ENCODE results near the gene PRR16.

PRR16 gene

DNA sequence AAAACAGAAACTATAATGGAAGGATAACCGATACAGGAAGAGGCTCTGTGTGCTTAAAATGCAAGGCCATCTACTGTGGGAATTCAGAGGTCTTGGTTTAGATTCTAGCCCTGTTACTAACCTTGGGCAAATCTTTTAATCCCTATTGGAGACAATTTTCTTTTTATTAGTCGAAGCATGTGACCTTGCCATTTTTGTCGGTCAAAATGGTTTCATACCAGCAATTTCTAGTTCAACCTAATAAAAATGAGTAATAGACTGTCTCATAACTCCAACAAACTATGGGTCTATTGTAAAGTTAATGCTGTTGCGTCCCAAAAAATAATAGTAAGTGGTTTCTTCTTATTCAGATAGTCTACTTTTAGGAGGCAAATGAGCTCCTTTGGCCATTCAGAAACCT is 38.4 kb downstream of the PRR16 start:
- no peaks in the 10 kb centered on the region for H3K9me3 ChIP-seq (ENCODE audit: control insufficient read depth in 2 of 2, low read length in 2 of 2)
- H3K4me1 ChIP-seq (ENCODE audit: control insufficient read depth, insufficient read depth, low read length): no peaks in the 10 kb centered on the region
- H3K36me3 ChIP-seq (ENCODE audit: control insufficient read depth in 2 of 2, insufficient read depth in 2 of 2, low read length in 2 of 2): no peaks in the 10 kb centered on the region
- no peak overlapping the region for H3K9ac ChIP-seq (ENCODE audit: low read length in 2 of 2)
- no peak overlapping the region for H3K4me3 ChIP-seq (ENCODE audit: low read length in 2 of 2)
- no peak overlapping the region for H3K27ac ChIP-seq (ENCODE audit: low read length)
- no peaks in the 10 kb centered on the region for H3K27me3 ChIP-seq (ENCODE audit: control insufficient read depth in 1 of 2, insufficient read depth in 2 of 2, low read length in 2 of 2)

DNA sequence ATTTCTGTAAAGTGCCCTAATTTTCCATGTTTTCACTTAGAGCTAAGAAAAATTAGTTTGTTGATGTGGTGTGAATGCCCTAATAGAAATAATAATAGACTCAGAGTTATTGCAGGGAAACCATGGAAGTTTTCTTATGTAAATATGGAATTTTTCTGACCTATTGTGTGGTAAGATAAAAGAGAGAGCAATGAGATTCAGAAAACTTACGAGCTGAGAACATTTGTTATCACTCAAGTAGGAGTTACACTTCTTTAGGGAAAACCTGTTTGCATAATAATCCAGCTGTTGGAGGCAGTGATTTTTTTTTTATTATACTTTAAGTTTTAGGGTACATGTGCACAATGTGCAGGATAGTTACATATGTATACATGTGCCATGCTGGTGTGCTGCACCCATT is 39.2 kb downstream of the PRR16 start:
- H3K27me3 ChIP-seq (ENCODE audit: control insufficient read depth in 1 of 2, insufficient read depth in 2 of 2, low read length in 2 of 2): no peaks in the 10 kb centered on the region
- no peak overlapping the region for H3K9ac ChIP-seq (ENCODE audit: low read length in 2 of 2)
- no peak overlapping the region for H3K4me3 ChIP-seq (ENCODE audit: low read length in 2 of 2)
- H3K27ac ChIP-seq (ENCODE audit: low read length): no peak overlapping the region
- no peaks in the 10 kb centered on the region for H3K36me3 ChIP-seq (ENCODE audit: control insufficient read depth in 2 of 2, insufficient read depth in 2 of 2, low read length in 2 of 2)
- no peaks in the 10 kb centered on the region for H3K9me3 ChIP-seq (ENCODE audit: control insufficient read depth in 2 of 2, low read length in 2 of 2)
- H3K4me1 ChIP-seq (ENCODE audit: control insufficient read depth, insufficient read depth, low read length): no peaks in the 10 kb centered on the region

DNA sequence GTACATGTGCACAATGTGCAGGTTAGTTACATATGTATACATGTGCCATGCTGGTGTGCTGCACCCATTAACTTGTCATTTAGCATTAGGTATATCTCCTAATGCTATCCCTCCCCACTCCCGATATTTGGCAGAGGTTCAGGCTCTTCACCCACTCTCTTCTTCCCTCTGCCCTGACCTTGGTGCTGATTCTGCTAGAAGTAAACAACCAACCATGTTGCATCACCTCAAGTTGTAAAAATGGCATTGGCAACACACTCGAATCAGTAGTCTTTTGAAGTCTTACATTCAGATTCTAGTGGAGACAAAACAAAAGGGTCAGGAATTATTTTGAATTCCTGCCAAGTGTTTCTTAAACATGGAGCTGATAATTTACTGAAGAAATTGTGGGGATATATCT is 40.0 kb downstream of the PRR16 start:
- no peaks in the 10 kb centered on the region for H3K9me3 ChIP-seq (ENCODE audit: control insufficient read depth in 2 of 2, low read length in 2 of 2)
- no peak overlapping the region for H3K9ac ChIP-seq (ENCODE audit: low read length in 2 of 2)
- H3K27me3 ChIP-seq (ENCODE audit: control insufficient read depth in 1 of 2, insufficient read depth in 2 of 2, low read length in 2 of 2): no peaks in the 10 kb centered on the region
- H3K4me1 ChIP-seq (ENCODE audit: control insufficient read depth, insufficient read depth, low read length): no peaks in the 10 kb centered on the region
- H3K27ac ChIP-seq (ENCODE audit: low read length): no peak overlapping the region
- H3K36me3 ChIP-seq (ENCODE audit: control insufficient read depth in 2 of 2, insufficient read depth in 2 of 2, low read length in 2 of 2): no peaks in the 10 kb centered on the region
- H3K4me3 ChIP-seq (ENCODE audit: low read length in 2 of 2): no peak overlapping the region

DNA sequence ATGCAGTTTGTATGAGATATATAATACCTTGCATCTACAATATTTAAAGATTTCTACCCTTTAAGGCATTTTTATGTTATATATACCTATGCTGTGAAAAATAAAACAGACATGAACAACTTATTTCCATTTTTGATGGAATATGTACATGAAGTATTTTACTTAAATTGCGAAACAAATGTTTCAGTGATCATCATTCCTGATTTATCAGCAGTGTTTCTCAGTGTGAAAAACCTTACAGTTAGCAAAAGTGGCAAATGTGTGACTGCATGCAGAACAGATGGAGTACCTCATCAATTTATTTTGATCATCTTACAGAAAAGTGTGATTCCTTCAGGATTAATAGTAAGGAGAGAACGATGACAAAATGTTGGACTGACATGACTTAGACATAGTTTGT is 43.1 kb downstream of the PRR16 start:
- no peaks in the 10 kb centered on the region for H3K36me3 ChIP-seq (ENCODE audit: control insufficient read depth in 2 of 2, insufficient read depth in 2 of 2, low read length in 2 of 2)
- H3K9me3 ChIP-seq (ENCODE audit: control insufficient read depth in 2 of 2, low read length in 2 of 2): no peaks in the 10 kb centered on the region
- no peaks in the 10 kb centered on the region for H3K27me3 ChIP-seq (ENCODE audit: control insufficient read depth in 1 of 2, insufficient read depth in 2 of 2, low read length in 2 of 2)
- H3K4me3 ChIP-seq (ENCODE audit: low read length in 2 of 2): no peak overlapping the region
- no peaks in the 10 kb centered on the region for H3K4me1 ChIP-seq (ENCODE audit: control insufficient read depth, insufficient read depth, low read length)
- H3K27ac ChIP-seq (ENCODE audit: low read length): no peak overlapping the region
- H3K9ac ChIP-seq (ENCODE audit: low read length in 2 of 2): no peak overlapping the region

DNA sequence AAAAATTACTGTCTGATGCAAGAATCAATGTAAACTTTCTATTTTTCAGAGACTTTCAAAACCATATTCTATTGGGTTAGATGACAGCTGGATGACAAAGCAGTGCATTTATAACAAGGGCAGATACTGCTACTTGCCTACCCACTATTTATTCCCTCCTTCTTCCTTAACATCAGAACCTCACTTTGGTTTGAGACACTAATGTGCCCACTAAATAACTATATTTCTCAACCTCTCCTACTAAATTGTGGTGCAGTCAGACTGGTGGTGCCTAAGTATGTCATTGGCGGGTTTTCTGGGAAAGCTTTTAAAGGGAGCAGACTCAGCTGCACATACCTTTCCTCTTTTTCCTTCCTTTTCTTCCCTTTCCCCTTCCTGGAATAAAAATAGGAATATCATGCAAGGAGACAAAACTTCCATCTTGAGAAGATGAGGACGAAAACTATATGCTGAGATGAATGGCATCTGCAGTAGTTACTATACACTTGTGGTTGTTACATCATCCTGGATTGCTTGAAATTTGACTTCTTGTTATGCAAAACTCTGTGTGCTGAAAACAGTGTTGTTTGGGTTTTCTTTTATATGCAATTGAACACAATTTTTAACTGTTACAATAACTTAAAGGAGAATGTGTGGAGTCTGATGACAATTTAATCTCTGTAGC is 43.8 kb downstream of the PRR16 start:
- Histone ChIP-seq H3K36me3 (ENCODE audit: control insufficient read depth in 2 of 2, insufficient read depth in 2 of 2, low read length in 2 of 2) (no peaks in the 10 kb centered on the region), H3K27ac (ENCODE audit: low read length) (no peak overlapping the region), H3K9me3 (ENCODE audit: control insufficient read depth in 2 of 2, low read length in 2 of 2) (no peaks in the 10 kb centered on the region), H3K27me3 (ENCODE audit: control insufficient read depth in 1 of 2, insufficient read depth in 2 of 2, low read length in 2 of 2) (no peaks in the 10 kb centered on the region), H3K4me1 (ENCODE audit: control insufficient read depth, insufficient read depth, low read length) (no peaks in the 10 kb centered on the region), H3K9ac (ENCODE audit: low read length in 2 of 2) (no peak overlapping the region), H3K4me3 (ENCODE audit: low read length in 2 of 2) (no peak overlapping the region)

DNA sequence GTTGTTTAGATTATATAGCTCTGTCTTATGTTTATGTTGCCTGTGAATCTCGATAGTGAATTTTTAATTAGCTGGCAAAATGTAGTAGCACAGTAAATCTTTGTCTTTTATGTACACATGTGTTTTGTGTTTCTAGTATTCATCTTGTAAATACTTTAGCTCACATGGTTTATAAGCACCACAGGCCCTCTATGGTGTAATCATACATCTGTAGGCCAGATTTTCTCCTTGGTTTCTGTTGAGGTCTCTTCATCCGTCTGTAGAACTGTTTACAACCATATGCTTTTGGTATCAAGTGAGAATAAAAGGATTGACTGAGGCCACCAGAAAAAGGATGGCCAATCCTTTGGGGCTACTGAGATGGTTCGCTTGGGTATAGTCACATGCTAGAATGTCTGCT is 45.0 kb downstream of the PRR16 start:
- Histone ChIP-seq H3K4me1 (ENCODE audit: control insufficient read depth, insufficient read depth, low read length) (no peaks in the 10 kb centered on the region), H3K9ac (ENCODE audit: low read length in 2 of 2) (no peak overlapping the region), H3K36me3 (ENCODE audit: control insufficient read depth in 2 of 2, insufficient read depth in 2 of 2, low read length in 2 of 2) (no peaks in the 10 kb centered on the region), H3K9me3 (ENCODE audit: control insufficient read depth in 2 of 2, low read length in 2 of 2) (no peaks in the 10 kb centered on the region), H3K27ac (ENCODE audit: low read length) (no peak overlapping the region), H3K4me3 (ENCODE audit: low read length in 2 of 2) (no peak overlapping the region), H3K27me3 (ENCODE audit: control insufficient read depth in 1 of 2, insufficient read depth in 2 of 2, low read length in 2 of 2) (no peaks in the 10 kb centered on the region)

DNA sequence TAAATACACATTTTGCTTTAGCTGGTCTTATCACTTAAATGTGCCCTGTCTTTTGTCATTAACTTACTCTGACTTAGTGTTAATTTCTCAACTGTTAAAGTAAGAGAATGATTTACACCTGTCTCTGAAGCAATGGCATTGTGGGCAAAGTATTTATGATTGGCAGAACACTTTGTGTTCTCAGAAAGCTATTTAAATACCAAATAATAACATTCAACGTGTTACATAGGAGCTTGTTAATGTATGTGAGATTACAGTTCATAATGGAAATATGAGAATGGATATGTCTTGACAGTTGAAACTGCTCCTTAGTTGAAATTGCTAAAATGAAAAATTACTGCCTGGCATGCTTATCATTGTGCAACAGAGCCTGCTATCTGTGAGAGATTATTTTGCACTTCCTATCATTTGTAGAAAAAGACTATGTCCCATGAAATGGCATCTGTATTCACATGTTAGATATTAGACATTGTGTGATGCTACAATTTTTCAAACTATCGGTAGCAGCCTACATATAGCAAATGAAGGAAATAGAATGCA is 46.1 kb downstream of the PRR16 start:
- Histone ChIP-seq H3K36me3 (ENCODE audit: control insufficient read depth in 2 of 2, insufficient read depth in 2 of 2, low read length in 2 of 2) (no peaks in the 10 kb centered on the region), H3K9me3 (ENCODE audit: control insufficient read depth in 2 of 2, low read length in 2 of 2) (no peaks in the 10 kb centered on the region), H3K4me1 (ENCODE audit: control insufficient read depth, insufficient read depth, low read length) (no peaks in the 10 kb centered on the region), H3K4me3 (ENCODE audit: low read length in 2 of 2) (no peak overlapping the region), H3K9ac (ENCODE audit: low read length in 2 of 2) (no peak overlapping the region), H3K27me3 (ENCODE audit: control insufficient read depth in 1 of 2, insufficient read depth in 2 of 2, low read length in 2 of 2) (no peaks in the 10 kb centered on the region), H3K27ac (ENCODE audit: low read length) (no peak overlapping the region)

DNA sequence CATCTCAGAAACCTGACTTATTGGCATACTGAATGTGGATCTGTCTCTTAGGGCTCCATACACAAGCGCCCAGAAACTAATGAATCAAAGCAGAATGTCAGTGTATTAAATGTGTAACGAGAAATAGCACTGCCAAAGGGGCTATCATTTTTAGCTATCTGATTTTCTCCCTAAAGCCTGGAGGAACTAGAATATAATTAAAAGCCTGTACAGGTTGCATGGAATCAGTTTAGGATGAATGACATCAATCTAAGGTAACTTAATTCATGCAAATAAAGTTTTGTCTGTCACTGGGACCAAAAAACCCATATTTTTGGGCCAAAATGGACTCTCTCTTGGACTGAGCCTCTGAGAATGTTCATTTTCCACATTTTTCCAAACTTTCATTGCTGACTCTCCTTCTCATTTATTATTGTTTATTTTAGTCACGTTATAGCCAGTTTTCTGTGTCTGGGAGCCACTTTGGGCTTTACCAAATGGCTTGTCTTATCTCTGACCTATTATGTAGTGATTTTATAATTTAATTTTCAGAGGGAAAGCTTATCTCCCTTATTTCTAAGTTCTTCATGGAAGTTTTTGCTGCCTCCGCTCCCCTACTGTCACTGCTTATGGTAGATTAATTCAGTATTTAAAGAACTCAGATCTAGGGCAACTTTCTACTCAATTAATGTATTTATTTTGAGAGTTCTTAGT is 47.0 kb downstream of the PRR16 start:
- H3K27me3 ChIP-seq (ENCODE audit: control insufficient read depth in 1 of 2, insufficient read depth in 2 of 2, low read length in 2 of 2): no peaks in the 10 kb centered on the region

DNA sequence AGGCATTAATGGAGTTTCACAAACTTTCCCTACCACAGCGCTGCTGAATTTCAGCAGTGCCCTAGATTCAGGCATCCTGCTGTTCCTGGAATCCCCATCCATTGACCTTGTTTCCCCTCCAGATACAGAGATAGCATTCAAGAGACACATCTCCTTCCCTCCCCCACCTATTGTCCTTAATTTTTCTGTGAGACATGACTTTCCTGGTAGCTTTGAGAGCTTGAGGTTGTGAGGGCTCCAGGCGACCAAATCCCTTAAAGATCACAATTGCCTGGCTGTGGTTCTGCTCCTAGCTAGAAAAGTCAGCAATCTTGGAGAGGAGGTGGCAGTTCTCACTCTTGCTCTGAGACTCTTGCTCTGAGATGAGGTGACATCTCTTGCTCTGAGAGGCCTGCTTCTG is 48.0 kb downstream of the PRR16 start:
- Histone ChIP-seq H3K9me3 (ENCODE audit: control insufficient read depth in 2 of 2, low read length in 2 of 2) (no peaks in the 10 kb centered on the region), H3K4me3 (ENCODE audit: low read length in 2 of 2) (no peak overlapping the region), H3K27me3 (ENCODE audit: control insufficient read depth in 1 of 2, insufficient read depth in 2 of 2, low read length in 2 of 2) (no peaks in the 10 kb centered on the region), H3K9ac (ENCODE audit: low read length in 2 of 2) (no peak overlapping the region), H3K4me1 (ENCODE audit: control insufficient read depth, insufficient read depth, low read length) (no peaks in the 10 kb centered on the region), H3K36me3 (ENCODE audit: control insufficient read depth in 2 of 2, insufficient read depth in 2 of 2, low read length in 2 of 2) (no peaks in the 10 kb centered on the region), H3K27ac (ENCODE audit: low read length) (no peak overlapping the region)

More for the DNA sequence above, 47.0 kb downstream of the PRR16 start:
- Histone ChIP-seq H3K27ac (ENCODE audit: low read length) (no peak overlapping the region), H3K9me3 (ENCODE audit: control insufficient read depth in 2 of 2, low read length in 2 of 2) (no peaks in the 10 kb centered on the region), H3K4me3 (ENCODE audit: low read length in 2 of 2) (no peak overlapping the region), H3K36me3 (ENCODE audit: control insufficient read depth in 2 of 2, insufficient read depth in 2 of 2, low read length in 2 of 2) (no peaks in the 10 kb centered on the region), H3K9ac (ENCODE audit: low read length in 2 of 2) (no peak overlapping the region), H3K4me1 (ENCODE audit: control insufficient read depth, insufficient read depth, low read length) (no peaks in the 10 kb centered on the region)

DNA sequence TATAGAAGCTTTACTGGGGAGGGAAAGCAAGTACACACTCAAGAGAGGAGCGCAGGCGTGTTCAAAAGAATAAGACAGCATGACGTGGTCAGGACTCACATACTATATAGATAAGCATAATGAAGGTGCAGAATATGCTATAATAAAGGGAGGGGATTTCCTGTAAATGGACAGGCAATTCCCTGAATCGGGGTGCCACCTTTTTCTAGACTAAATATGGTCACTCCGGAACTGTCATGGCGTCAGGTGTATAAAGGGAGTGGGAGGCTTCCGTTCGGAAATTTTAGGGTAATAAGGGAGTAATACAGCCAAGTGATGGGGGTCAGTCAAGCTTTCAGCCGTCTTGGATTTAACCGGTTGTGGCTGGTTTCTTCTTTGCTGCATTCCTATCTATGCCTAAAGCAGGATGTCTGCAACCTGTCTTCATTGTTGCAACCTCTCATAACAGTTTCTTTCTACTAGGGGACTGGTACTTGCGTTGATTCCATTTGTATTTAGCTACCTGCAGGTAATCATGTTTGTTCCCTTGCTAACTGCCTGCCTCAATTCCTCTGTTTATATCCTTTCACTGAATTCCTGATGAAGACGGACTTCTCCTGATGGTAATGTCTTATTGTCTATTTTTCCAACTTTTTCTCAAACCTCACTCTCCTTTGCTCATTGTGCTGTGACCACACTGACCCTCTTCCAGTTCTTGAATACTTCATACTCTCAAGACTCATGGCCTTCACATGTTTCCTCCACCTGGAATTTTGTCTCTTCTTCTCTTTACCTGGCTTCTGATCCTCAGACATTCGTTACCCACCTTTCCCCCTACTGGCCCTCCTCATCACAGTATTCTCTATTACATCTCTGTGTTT is 48.9 kb downstream of the PRR16 start:
- Histone ChIP-seq H3K27me3 (ENCODE audit: control insufficient read depth in 1 of 2, insufficient read depth in 2 of 2, low read length in 2 of 2) (no peaks in the 10 kb centered on the region), H3K9me3 (ENCODE audit: control insufficient read depth in 2 of 2, low read length in 2 of 2) (no peaks in the 10 kb centered on the region), H3K27ac (ENCODE audit: low read length) (no peak overlapping the region), H3K36me3 (ENCODE audit: control insufficient read depth in 2 of 2, insufficient read depth in 2 of 2, low read length in 2 of 2) (no peaks in the 10 kb centered on the region), H3K4me3 (ENCODE audit: low read length in 2 of 2) (no peak overlapping the region), H3K4me1 (ENCODE audit: control insufficient read depth, insufficient read depth, low read length) (no peaks in the 10 kb centered on the region), H3K9ac (ENCODE audit: low read length in 2 of 2) (no peak overlapping the region)

All from stomach smooth muscle (tissue), 2 donors.